Erythroblast (primary cell): ENCODE results near the gene LILRA2.
"Not testable (repeated sequence)": the region's sequence is repeated elsewhere in the genome, so short reads cannot be mapped to it uniquely, and the experiment has no call there.

Experiments used
- GATA1 ChIP-seq: IDR thresholded peaks from 2 replicates; pipeline ENCODE4 v1.6.1; 2011; ENCODE audit warnings: low read depth, mild to moderate bottlenecking, control low read depth, low read length, moderate library complexity
- POLR2A ChIP-seq: IDR thresholded peaks from 2 replicates; pipeline ENCODE4 v1.6.1; 2011; ENCODE audit warnings: mild to moderate bottlenecking, low read length

DNA sequence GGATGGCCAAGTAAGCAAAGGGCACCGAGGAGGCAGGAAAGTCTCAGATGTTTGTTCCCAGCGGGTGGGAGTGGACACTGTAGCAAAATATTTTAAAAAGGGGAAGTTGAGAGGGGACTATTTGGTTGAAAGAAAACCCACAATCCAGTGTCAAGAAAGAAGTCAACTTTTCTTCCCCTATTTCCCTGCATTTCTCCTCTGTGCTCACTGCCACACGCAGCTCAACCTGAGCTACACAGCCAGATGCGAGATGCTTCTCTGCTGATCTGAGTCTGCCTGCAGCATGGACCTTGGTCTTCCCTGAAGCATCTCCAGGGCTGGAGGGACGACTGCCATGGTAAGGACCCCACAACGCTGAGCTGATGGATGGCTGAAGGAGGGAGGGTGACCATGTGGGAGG, 19.9 kb downstream of the LILRA2 start, which contains the start of gene LILRA1:
- TF ChIP-seq POLR2A, GATA1: not testable (repeated sequence)
